ENCODE measurements around the gene CPNE2.

DNA sequence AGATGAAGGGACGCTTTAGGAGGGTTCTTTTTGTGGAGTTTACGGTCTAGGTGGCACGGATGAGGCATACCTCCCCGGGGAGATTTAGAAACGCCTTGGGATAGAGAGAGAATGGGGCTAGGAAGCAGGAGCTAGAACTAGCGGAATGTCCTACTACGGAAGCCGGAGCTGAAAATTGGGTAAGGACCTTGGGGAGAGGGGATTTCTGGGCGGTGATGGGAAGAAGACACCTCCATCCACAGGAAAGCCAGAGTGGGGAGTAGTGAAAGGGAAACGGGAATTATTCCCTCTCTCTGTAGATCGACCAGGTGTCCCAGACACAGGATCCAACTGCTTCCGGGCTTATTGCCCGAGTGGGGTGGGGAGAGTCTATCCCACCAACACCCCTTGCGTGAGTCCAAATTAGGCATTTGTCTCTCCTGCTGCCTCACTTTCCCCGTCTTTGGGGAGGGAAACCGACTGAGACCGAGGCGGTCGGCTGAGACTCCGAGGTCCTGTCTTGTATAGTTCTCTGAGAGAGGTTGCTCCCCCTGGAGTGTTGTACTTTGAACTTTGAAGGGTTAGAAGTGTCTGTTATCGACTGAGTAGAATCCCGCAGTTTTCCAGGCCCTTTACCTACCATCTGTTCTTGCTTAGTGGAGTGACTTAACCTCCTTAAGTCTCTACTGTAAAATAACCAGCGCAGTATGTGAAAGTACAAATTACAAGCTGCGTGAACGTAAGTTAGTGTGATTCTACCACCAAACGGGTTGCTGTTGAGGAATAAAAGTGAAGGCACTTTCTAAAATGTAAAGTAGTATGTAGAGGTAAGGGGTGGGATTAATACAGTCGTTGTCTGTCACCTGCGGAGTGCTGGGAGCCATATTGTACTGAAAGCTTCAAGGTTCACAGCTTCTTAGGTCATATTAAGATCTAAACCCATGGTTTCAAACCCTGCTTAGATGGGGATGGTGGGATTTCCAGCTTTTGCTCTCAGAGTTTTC is 94.8 kb downstream of the CPNE2 start:
- TF ChIP-seq, protein P1, sequence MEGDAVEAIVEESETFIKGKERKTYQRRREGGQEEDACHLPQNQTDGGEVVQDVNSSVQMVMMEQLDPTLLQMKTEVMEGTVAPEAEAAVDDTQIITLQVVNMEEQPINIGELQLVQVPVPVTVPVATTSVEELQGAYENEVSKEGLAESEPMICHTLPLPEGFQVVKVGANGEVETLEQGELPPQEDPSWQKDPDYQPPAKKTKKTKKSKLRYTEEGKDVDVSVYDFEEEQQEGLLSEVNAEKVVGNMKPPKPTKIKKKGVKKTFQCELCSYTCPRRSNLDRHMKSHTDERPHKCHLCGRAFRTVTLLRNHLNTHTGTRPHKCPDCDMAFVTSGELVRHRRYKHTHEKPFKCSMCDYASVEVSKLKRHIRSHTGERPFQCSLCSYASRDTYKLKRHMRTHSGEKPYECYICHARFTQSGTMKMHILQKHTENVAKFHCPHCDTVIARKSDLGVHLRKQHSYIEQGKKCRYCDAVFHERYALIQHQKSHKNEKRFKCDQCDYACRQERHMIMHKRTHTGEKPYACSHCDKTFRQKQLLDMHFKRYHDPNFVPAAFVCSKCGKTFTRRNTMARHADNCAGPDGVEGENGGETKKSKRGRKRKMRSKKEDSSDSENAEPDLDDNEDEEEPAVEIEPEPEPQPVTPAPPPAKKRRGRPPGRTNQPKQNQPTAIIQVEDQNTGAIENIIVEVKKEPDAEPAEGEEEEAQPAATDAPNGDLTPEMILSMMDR (optimal IDR thresholded peaks at IDR 0.05 in 1 of 3, IDR thresholded peaks at IDR 0.05 in 1 of 3, conservative IDR thresholded peaks at IDR 0.05 in 1 of 3; ENCODE audit: extremely low read depth in 1 of 3, insufficient read depth in 2 of 3, low read length in 3 of 3): no peak
- TF ChIP-seq EZH2 (IDR thresholded peaks at IDR 0.05; ENCODE audit: low read length): no peak

Measured in keratinocyte (primary cell).